GM21381 (cell line): ENCODE data around the gene NCOA1.

Source experiments
- ATAC-seq: cut with Tn5 transposase; IDR thresholded peaks from one replicate; pipeline ENCODE4 v1.9.1; 2021; ENCODE audit warnings: mild to moderate bottlenecking, moderate library complexity; ENCODE audit not compliant: unreplicated experiment

The NCOA1 gene

GRCh38 chr2:24816404-24816803, 325.4 kb downstream of the NCOA1 start:
- ATAC-seq, result no peak

DNA sequence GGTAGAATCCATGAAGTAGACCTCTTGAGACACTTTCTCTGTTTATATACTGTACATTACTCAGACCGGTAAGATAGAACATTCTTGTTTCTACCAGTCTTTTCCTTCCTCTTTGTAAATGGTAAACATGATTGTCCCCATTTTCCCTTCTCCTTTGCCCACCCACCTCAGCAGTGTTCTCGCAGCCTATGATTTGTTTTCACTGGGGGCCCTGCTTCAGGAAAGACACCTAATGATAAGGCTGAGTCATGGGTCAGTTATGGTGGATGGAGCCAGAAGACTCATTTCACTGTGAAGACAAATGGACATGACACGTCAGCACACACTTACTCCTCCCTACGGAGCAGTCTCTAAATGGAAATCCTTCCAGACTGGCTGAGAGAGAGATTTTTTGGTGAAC, 325.8 kb downstream of the NCOA1 start:
- no peak for ATAC-seq

- ATAC-seq, result no peak
Observed at GRCh38 chr2:24818721-24819167, 327.7 kb downstream of the NCOA1 start.

- ATAC-seq, result no peak
Observed at GRCh38 chr2:24819442-24820174, 328.6 kb downstream of the NCOA1 start.

GRCh38 chr2:24820175-24820513, 329.1 kb downstream of the NCOA1 start:
- ATAC-seq, result no peak
